GM19043 (cell line): Measurements from ENCODE around the gene EFEMP1.

ENCODE experiments used
- ATAC-seq: cut with Tn5 transposase; IDR thresholded peaks from one replicate; pipeline ENCODE4 v1.9.1; 2021; ENCODE audit warnings: low read depth; ENCODE audit not compliant: unreplicated experiment

The EFEMP1 gene

GRCh38 chr2:55936351-55936750 lies 12.8 kb upstream of the EFEMP1 start:
- no peak for ATAC-seq

DNA sequence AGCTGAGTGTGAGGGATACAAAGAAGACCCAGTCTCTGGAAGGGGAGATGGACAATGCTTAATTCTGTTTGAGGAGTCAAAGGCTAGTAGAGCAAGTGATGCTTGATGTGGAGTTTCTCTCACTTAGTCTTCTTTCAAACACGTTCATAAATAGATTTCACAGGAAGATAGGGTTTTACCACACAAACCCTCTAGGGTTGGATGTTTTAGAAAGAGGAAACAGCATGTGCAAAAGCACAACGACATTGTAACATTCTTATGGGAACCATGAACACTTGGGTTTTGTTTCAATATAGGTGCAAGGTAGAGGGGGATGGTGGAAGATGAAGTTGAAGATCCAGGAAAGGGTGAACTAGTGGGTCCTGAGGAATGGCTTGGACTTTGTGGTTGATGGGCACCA lies 10.8 kb upstream of the EFEMP1 start:
- ATAC-seq = no peak

DNA sequence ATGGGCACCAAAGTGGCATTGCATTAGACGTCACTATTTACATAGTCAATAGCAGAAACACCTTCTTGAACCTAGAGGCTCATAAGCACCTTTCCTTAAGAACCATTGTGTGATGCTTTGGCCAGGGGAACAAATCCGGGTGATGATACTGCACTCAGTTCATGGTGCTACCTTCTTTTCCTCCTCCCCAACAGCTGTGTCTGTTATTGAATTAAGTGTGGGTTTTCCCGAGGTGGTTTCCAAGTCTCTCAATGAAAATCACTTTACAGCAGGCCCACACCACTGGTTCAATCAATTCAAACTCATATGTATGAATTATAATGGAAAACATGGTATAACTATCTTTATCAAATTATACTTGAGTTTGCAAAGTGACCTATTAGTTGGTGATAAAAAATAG lies 9.3 kb upstream of the EFEMP1 start:
- ATAC-seq = no peak

DNA sequence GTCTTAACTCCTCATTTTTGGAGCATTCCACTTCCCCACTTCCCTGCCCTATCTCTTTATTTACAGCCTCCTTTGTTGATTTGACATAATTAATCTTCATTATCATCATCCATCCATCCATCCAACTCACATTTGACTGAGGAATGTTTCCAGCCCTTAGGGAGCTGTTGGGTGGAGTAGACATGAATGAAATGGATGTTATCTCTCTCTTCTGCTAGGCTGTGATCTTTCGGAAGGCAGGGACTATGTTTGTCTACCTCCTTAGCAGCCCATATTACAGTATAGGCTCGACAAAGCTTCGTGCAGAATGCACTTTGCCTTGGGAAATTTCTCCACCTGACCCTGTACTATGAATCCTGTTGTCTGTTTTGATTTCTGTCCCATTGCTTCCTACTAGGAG lies 7.7 kb upstream of the EFEMP1 start:
- no peak for ATAC-seq

DNA sequence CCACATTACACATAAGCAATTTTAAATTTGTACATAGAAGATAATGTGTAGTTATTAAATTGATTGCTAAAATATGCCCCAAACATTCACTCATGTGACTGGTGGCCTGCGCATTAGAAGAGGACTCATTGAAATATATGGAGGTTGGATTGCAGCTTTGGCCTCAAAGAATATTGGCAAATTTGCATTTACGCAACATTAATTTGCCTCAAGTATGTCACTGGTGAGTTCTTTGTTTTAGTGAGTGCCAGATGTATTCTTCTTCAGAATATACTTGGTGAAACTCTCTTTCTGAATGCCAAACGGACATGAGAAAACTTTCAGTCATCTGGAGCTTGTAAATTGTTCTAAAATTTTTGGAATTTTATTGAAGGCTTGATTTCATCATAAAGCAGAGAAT lies 5.9 kb upstream of the EFEMP1 start:
- ATAC-seq = no peak

DNA sequence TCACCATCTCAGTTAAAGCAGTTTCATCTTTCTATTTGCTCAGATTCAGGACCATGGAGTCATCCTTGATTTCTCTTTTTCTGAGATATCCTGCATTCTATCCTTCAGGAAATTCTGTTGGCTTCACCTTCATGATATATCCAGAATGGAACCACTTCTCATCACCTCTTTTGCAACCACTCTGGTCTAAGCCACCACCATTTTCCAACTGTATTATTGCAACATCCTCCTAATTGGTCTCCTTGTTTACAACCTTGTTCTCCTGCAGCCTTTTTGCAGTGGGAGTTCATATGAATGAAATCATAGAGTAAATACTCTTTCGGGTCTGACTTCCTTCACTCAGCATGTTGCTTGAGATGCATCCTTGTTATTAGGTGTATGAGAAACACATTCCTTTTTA lies 3.4 kb upstream of the EFEMP1 start:
- ATAC-seq = no peak

GRCh38 chr2:55926246-55926645 lies 2.7 kb upstream of the EFEMP1 start:
- no peak for ATAC-seq

- no peak for ATAC-seq
These were observed 370 bp upstream of the EFEMP1 start for GRCh38 chr2:55923982-55924321.

DNA sequence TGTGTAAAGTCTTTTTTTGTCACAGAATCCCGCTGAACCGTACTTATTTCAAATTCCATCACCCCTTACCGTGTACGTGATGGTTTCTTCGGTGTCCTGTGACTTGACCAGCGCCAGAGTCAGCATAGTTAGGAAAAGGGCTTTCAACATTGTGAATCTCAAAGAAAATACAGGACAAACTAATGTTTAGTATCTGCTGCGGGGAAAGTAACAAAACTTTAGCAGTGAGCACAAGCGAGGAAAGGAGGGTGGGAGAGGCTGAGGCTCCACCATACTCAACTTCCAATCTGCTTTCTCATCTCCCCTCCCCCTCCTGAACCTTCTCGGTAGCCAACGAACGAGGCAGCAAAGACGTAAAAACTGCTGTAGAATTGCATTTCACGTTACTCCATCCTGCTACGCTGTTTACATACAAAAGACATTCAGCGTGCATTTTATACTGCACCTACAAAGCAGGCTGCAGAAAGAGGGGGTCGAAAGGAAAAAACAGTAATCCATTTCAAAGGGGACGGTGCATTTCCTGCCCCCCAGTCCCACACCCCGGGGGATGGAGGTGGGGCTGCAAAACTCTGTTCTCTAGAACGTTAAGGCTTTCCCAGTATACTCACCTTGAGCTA lies 1.2 kb downstream of the EFEMP1 start:
- ATAC-seq = no peak

GRCh38 chr2:55919574-55919973 lies 4.0 kb downstream of the EFEMP1 start:
- no peak for ATAC-seq

GRCh38 chr2:55918856-55919255 lies 4.7 kb downstream of the EFEMP1 start:
- no peak for ATAC-seq

DNA sequence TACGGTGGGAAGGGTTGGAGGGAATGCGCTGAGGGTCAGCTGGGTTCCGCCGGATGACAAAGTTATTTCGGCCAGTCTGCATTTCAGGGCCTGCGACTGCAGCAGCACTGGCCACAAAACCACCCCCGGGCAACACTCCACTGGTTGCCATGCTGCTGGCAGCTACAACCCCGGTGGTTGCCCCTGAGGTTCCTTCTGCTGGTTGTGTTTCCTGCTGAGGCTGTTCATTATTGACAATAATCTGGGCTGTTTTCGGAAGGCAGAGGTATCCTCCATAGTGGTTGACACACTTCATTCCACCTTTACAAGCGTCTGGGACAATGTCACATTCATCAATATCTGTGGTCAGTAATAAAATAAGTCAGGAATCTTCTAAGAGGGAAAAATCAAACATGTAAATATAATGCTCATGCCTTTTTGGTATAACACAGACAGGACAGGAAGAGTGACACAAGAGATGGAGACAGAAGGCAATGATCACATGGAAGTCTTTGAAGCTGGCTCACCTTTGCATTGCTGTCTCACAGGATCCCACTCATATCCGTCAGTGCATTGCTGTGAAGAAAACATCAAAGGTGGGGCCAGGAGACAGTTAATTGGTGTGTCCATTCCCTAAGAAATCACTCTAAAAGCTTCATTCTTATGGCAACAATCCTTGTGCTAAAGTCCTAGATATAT lies 5.7 kb downstream of the EFEMP1 start:
- ATAC-seq = no peak

DNA sequence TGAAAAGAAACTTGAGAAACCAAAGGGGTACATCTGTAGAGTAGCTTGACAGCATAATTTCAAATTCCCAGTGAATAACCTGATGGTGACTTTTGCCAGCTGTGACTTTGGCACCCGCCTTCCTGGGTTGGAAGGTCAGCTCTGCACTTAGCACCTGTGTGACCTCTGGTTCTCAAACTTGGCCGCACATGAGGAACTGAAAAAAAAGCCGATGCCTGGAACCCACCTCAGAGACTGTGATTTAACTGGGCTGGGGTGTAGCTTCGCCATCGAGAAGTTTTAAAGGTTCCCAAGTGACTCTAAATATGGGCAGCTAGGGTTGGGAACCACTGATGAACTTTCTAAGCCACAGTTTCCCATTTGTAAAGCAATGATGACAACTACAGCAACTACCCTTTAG lies 6.5 kb downstream of the EFEMP1 start:
- ATAC-seq = no peak

GRCh38 chr2:55916473-55917049 lies 7.0 kb downstream of the EFEMP1 start:
- ATAC-seq = no peak

DNA sequence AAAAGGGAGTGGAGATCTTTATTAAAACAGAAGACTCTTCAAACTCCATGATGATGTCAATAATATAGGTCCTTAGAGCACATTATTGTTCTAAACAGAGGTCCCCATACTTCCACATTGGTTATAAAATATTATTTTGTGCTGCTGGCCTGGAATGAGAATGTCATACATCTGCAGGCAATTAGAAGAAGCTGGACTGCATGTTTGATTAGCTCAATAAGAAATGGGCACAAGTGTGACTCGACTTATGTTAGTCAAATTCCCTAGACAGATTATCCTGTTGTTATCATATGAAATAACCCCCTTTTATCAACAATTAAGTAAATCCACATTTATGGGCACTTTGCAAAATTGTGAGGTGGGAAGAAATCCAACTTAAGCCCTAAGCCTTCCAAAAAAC lies 8.8 kb downstream of the EFEMP1 start:
- no peak for ATAC-seq

DNA sequence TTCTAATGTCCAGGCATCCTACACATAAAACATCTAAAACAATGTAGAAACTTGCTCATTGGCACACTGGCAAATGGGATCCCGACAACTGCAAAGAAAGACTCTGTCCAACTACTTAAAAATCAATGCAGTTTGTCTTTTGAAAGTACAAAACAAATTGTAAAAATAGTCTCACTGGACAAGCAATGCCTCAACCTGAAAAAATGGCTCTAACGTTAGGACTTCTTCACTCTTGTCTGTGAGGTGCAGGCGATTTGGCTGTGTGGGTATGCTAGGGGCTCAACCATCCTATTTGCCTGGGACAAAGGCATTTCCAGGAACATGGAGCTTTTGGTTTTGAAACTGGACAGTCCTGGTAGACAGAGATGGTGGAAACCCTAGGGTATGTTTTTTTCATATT lies 10.7 kb downstream of the EFEMP1 start:
- ATAC-seq = no peak

DNA sequence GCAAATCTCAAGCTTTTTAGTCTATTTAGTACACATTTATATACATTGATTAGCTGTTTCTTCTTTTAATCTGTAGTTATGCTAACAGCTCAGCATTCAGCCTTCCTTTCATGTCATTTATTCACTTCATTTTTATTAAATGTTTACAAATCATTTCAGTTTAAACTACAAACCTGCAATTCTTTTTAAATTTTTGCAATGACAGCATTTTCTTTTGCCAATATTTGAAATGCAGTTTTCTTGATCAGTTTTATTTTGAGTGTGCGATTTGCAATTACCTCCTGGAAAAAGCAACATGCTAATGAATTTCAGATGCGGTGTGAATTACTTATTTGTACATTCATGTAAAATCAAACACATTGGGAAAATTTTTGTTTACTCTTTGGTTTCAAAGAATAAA lies 13.5 kb downstream of the EFEMP1 start:
- ATAC-seq = no peak

GRCh38 chr2:55907686-55908085 lies 15.9 kb downstream of the EFEMP1 start:
- no peak for ATAC-seq

GRCh38 chr2:55906993-55907392 lies 16.6 kb downstream of the EFEMP1 start:
- ATAC-seq = no peak

DNA sequence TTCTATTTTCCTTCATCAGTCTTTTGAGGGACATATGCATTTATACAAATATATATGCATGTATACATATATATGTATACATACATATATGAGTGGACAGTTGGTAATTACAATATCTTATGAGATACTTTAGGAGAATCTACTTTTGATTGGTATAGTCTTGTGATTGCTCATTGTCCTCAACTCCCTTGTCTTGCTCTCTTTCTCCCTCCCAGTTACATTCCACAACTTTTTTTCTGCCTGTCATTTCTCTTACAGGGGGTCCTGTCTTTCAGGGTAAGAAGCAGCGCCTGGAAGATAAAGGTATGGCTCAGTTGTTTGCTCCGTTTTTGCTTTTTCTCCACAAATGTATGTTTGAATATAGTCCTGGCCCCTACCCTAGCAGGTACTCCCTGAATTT lies 19.9 kb downstream of the EFEMP1 start:
- no peak for ATAC-seq

- no peak for ATAC-seq
These were observed 20.6 kb downstream of the EFEMP1 start for GRCh38 chr2:55902971-55903370.

- no peak for ATAC-seq
These were observed 21.2 kb downstream of the EFEMP1 start for GRCh38 chr2:55902429-55902828.
